ENCODE measurements around the gene PDCD1LG2. TPM values are rescaled to one million over a fixed set of nuclear protein-coding genes. Genes with fewer than 3 reads are reported as not detected.

The PDCD1LG2 gene
- total and polyA plus RNA-seq, 2 of the 8 experiments (the other 6 are each of a cell fraction or from before 2014, with no cell fraction given) = not detected

GRCh38 chr9:5485378-5486085 is 24.8 kb upstream of the PDCD1LG2 start (continued):
- TF ChIP-seq CHD7 (IDR thresholded peaks at IDR 0.05; ENCODE audit: insufficient replicate concordance, low read length) (no peak), TCF12 (IDR thresholded peaks at IDR 0.05; ENCODE audit: low read depth, low read length) (no peak), RAD21 (IDR thresholded peaks at IDR 0.05 in 1 of 2, conservative IDR thresholded peaks at IDR 0.05 in 1 of 2; ENCODE audit: low read depth in 2 of 2, low read length in 2 of 2) (no peak), ATF2 (IDR thresholded peaks at IDR 0.05; ENCODE audit: low read length) (no peak), RNF2 (IDR thresholded peaks at IDR 0.05; ENCODE audit: borderline replicate concordance, low read depth, low read length, missing control alignments, poor library complexity, severe bottlenecking) (no peak), ATF3 (IDR thresholded peaks at IDR 0.05; ENCODE audit: insufficient read depth, low read depth, low read length) (no peak), HDAC6 (IDR thresholded peaks at IDR 0.05; ENCODE audit: low read depth, low read length) (no peak)
